Measurements from ENCODE around the gene CYP4F3.
"Not testable (repeated sequence)": the region's sequence is repeated elsewhere in the genome, so short reads cannot be mapped to it uniquely, and the experiment has no call there.

DNA sequence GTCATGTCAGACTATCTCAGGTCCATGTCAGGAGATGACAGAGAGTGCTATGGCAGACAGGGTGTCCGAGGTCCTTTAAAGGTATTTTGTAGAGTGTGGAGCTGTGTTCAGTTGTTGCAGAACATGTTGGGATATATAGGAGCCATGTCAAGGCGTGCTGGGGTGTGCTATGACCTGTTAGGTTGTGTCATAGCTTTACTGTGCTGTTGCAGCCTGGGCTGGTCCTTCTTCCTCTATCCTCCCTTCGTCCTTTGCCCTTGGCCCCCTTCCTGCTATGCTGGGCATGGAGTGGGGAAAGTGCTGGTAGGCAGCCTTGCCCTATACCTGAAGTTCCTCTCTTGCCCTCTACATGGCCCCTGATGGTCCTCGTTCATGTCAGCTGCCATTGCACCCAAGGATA, 39.2 kb downstream of the CYP4F3 start:
- TF ChIP-seq, protein P1, sequence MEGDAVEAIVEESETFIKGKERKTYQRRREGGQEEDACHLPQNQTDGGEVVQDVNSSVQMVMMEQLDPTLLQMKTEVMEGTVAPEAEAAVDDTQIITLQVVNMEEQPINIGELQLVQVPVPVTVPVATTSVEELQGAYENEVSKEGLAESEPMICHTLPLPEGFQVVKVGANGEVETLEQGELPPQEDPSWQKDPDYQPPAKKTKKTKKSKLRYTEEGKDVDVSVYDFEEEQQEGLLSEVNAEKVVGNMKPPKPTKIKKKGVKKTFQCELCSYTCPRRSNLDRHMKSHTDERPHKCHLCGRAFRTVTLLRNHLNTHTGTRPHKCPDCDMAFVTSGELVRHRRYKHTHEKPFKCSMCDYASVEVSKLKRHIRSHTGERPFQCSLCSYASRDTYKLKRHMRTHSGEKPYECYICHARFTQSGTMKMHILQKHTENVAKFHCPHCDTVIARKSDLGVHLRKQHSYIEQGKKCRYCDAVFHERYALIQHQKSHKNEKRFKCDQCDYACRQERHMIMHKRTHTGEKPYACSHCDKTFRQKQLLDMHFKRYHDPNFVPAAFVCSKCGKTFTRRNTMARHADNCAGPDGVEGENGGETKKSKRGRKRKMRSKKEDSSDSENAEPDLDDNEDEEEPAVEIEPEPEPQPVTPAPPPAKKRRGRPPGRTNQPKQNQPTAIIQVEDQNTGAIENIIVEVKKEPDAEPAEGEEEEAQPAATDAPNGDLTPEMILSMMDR (IDR thresholded peaks at IDR 0.05): not testable (repeated sequence)
- TF ChIP-seq POLR2A (IDR thresholded peaks at IDR 0.05): not testable (repeated sequence)

All from lower leg skin (tissue), 3 donors.